Neural progenitor cell (in vitro differentiated cells): ENCODE results near the gene TPPP2. TPM values are rescaled to one million over a fixed set of nuclear protein-coding genes. Genes with fewer than 3 reads are reported as not detected.

Experiments
- DNase-seq: peaks from one replicate; pipeline ENCODE4 v3.0.0-alpha.2; 2016; ENCODE audit warnings: low spot score
- H2AFZ ChIP-seq: fragments of 200-600 bp; sonication (generic); replicated peaks from 2 replicates; pipeline ENCODE4 v1.6.1; 2016; ENCODE audit warnings: antibody characterized with exemption
- H3F3A ChIP-seq: fragments of 200-600 bp; sonication (generic); 2 replicates; pipeline ENCODE4 v1.6.1; 2016; ENCODE audit warnings: antibody characterized with exemption, low read depth
- H3K27ac ChIP-seq: fragments of 200-600 bp; sonication (generic); 2 replicates; pipeline ENCODE4 v1.5.1; 2016; ENCODE audit warnings: mild to moderate bottlenecking
- H3K27me3 ChIP-seq: fragments of 200-600 bp; sonication (generic); 2 replicates; pipeline ENCODE4 v1.6.1; 2016; ENCODE audit warnings: mild to moderate bottlenecking, moderate library complexity
- H3K36me3 ChIP-seq: fragments of 200-600 bp; sonication (generic); 2 replicates; pipeline ENCODE4 v1.5.1; 2016
- H3K4me1 ChIP-seq: fragments of 200-600 bp; sonication (generic); 2 replicates; pipeline ENCODE4 v1.6.1; 2016; ENCODE audit warnings: mixed run types
- H3K4me2 ChIP-seq: fragments of 200-600 bp; sonication (generic); 2 replicates; pipeline ENCODE4 v1.6.1; 2016
- H3K4me3 ChIP-seq: fragments of 200-600 bp; sonication (generic); 2 replicates; pipeline ENCODE4 v1.5.1; 2016
- H3K79me2 ChIP-seq: fragments of 200-600 bp; sonication (generic); 2 replicates; pipeline ENCODE4 v1.6.1; 2016; ENCODE audit warnings: low read depth
- H3K9ac ChIP-seq: fragments of 200-600 bp; sonication (generic); 2 replicates; pipeline ENCODE4 v1.6.1; 2016
- H3K9me3 ChIP-seq: fragments of 200-600 bp; sonication (generic); 2 replicates; pipeline ENCODE4 v1.5.1; 2016; ENCODE audit warnings: low read depth
- H4K20me1 ChIP-seq: fragments of 200-600 bp; sonication (generic); 2 replicates; pipeline ENCODE4 v1.6.1; 2016; ENCODE audit warnings: low read depth
- H3K27ac Mint-ChIP-seq: 3 replicates; pipeline ENCODE4 v1.8.0; 2021; ENCODE audit warnings: mixed read lengths
- H3K27me3 Mint-ChIP-seq: 2 replicates; pipeline ENCODE4 v1.8.0; 2022; ENCODE audit warnings: low read depth, mild to moderate bottlenecking, inconsistent platforms, moderate library complexity, mixed read lengths; ENCODE audit not compliant: insufficient read depth
- H3K36me3 Mint-ChIP-seq: 3 replicates; pipeline ENCODE4 v1.8.0; 2021; ENCODE audit warnings: mixed read lengths
- H3K4me1 Mint-ChIP-seq: 3 replicates; pipeline ENCODE4 v1.8.0; 2021; ENCODE audit warnings: mixed read lengths
- H3K4me3 Mint-ChIP-seq: 3 replicates; pipeline ENCODE4 v1.8.0; 2021; ENCODE audit warnings: mild to moderate bottlenecking, moderate library complexity, mixed read lengths
- H3K9me3 Mint-ChIP-seq: 3 replicates; pipeline ENCODE4 v1.8.0; 2020; ENCODE audit warnings: mixed read lengths
- EZH2 ChIP-seq: fragments of 200-600 bp; sonication (generic); IDR thresholded peaks from 2 replicates; pipeline ENCODE4 v1.6.1; 2017; ENCODE audit warnings: antibody characterized with exemption, mild to moderate bottlenecking, moderate library complexity
- EZH2phosphoT487 ChIP-seq: fragments of 200-600 bp; sonication (generic); IDR thresholded peaks from 2 replicates; pipeline ENCODE4 v1.6.1; 2017; ENCODE audit warnings: antibody characterized with exemption
- microRNA-seq: library from miRNA; unstranded; fragments of <30 nt; microRNA quantifications from one replicate; pipeline ENCODE4, GENCODE V29; 2016
- total RNA-seq: library from RNA; depleted of rRNA; stranded (reverse); fragments of >200 nt; gene quantifications from 2 replicates; pipeline ENCODE4 v1.2.3, GENCODE V29; 2015; ENCODE audit warnings: low replicate concordance
- TF ChIP-seq, protein P1 (sequence below): fragments of 200-600 bp; sonication (generic); IDR thresholded peaks from 2 replicates; pipeline ENCODE4 v1.5.1; 2017; ENCODE audit warnings: antibody characterized with exemption, mild to moderate bottlenecking

The TPPP2 gene
- total RNA-seq, 1 donor from 2014 or later: not detected

DNA sequence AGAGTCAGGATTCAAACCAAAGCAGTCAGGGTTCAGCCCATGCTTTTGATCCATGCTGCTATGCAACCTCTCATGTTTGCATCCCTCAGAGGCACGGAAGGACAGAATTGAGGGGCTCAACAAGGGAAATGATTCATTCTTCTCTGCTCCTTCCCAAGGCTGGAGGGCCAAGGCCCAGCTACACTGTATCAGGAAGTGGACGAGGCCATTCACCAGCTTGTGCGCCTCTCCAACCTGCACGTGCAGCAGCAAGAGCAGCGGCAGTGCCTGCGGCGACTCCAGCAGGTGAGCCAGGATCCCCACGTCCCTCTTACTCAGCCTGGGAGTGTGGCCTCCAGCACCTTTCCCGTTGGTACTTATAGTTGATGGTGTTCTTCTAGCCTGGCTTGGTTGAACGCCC, 48.7 kb downstream of the TPPP2 start:
- no peak overlapping the region for H3K27ac ChIP-seq
- H3K27me3 Mint-ChIP-seq: peaks cover 2% of the 10 kb centered on the region
- peaks cover 52% of the 10 kb centered on the region for H3K36me3 Mint-ChIP-seq
- no peak overlapping the region for H2AFZ ChIP-seq
- peaks cover 2% of the 10 kb centered on the region for H3K36me3 ChIP-seq
- H3K4me1 Mint-ChIP-seq: no peaks in the 10 kb centered on the region
- H3K9me3 ChIP-seq: no peaks in the 10 kb centered on the region
- DNase-seq: no peak
- no peak overlapping the region for H3K4me2 ChIP-seq
- no peak overlapping the region for H3K4me3 Mint-ChIP-seq
- no peak overlapping the region for H3K4me3 ChIP-seq
- no peak overlapping the region for H3K9ac ChIP-seq
- no peak overlapping the region for H3K27ac Mint-ChIP-seq
- H3F3A ChIP-seq: no peaks in the 10 kb centered on the region
- H3K79me2 ChIP-seq: no peaks in the 10 kb centered on the region
- no peaks in the 10 kb centered on the region for H4K20me1 ChIP-seq
- no peaks in the 10 kb centered on the region for H3K27me3 ChIP-seq
- H3K4me1 ChIP-seq: no peaks in the 10 kb centered on the region
- H3K9me3 Mint-ChIP-seq: no peaks in the 10 kb centered on the region
- TF ChIP-seq, protein P1, sequence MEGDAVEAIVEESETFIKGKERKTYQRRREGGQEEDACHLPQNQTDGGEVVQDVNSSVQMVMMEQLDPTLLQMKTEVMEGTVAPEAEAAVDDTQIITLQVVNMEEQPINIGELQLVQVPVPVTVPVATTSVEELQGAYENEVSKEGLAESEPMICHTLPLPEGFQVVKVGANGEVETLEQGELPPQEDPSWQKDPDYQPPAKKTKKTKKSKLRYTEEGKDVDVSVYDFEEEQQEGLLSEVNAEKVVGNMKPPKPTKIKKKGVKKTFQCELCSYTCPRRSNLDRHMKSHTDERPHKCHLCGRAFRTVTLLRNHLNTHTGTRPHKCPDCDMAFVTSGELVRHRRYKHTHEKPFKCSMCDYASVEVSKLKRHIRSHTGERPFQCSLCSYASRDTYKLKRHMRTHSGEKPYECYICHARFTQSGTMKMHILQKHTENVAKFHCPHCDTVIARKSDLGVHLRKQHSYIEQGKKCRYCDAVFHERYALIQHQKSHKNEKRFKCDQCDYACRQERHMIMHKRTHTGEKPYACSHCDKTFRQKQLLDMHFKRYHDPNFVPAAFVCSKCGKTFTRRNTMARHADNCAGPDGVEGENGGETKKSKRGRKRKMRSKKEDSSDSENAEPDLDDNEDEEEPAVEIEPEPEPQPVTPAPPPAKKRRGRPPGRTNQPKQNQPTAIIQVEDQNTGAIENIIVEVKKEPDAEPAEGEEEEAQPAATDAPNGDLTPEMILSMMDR: no peak
- TF ChIP-seq EZH2phosphoT487 (no peak), EZH2 (no peak)

DNA sequence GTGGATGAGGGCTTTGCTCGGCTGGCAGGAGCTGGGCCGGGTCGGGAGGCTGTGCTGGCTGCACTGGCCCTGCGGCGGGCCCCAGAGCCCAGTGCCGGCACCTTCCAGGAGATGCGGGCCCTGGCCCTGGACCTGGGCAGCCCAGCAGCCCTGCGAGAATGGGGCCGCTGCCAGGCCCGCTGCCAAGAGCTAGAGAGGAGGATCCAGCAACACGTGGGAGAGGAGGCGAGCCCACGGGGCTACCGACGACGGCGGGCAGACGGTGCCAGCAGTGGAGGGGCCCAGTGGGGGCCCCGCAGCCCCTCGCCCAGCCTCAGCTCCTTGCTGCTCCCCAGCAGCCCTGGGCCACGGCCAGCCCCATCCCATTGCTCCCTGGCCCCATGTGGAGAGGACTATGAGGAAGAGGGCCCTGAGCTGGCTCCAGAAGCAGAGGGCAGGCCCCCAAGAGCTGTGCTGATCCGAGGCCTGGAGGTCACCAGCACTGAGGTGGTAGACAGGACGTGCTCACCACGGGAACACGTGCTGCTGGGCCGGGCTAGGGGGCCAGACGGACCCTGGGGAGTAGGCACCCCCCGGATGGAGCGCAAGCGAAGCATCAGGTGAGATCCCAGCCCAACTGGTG, 51.6 kb downstream of the TPPP2 start:
- Histone ChIP-seq H3K4me3 (no peak overlapping the region), H3K79me2 (no peaks in the 10 kb centered on the region), H3K27ac (no peak overlapping the region), H3K36me3 (peaks cover 2% of the 10 kb centered on the region), H3K4me2 (no peak overlapping the region), H3F3A (peaks cover 12% of the 10 kb centered on the region), H3K9ac (no peak overlapping the region), H3K9me3 (no peaks in the 10 kb centered on the region), H3K4me1 (no peaks in the 10 kb centered on the region), H4K20me1 (peaks cover under 1% of the 10 kb centered on the region), H2AFZ (no peak overlapping the region), H3K27me3 (no peaks in the 10 kb centered on the region)
- Mint-ChIP-seq H3K4me1 (peaks cover 10% of the 10 kb centered on the region), H3K4me3 (no peak overlapping the region), H3K36me3 (peaks cover 60% of the 10 kb centered on the region), H3K9me3 (peaks cover 2% of the 10 kb centered on the region), H3K27me3 (peaks cover 2% of the 10 kb centered on the region), H3K27ac (no peak overlapping the region)
- TF ChIP-seq, protein P1: no peak
- TF ChIP-seq EZH2: no peak
- TF ChIP-seq EZH2phosphoT487: no peak
- no peak for DNase-seq

Small RNA genes within 50 kb of the gene (microRNA-seq; reads per million reads assigned to microRNA genes)
- not detected for gene MIR6717

Other genes with a start within 250 kb of the TPPP2 start
- gene RNASE6, start 248.9 kb upstream of the TPPP2 start, total RNA-seq: not detected in 2 replicates
- 5.7 TPM in 1 of 2 replicates, not detected in the other for gene RNASE1, start 227.4 kb upstream of the TPPP2 start, total RNA-seq
- gene RNASE3, start 138.8 kb upstream of the TPPP2 start, total RNA-seq: not detected in 2 replicates
- gene RNASE2, start 74.7 kb upstream of the TPPP2 start, total RNA-seq: not detected in 2 replicates
- 126 and 155 TPM in 2 replicates for gene METTL17, start 40.2 kb upstream of the TPPP2 start, total RNA-seq
- gene SLC39A2, start 30.9 kb upstream of the TPPP2 start, total RNA-seq: not detected in 2 replicates
- gene NDRG2, start 5.2 kb upstream of the TPPP2 start, total RNA-seq: 1.3 and 2.0 TPM in 2 replicates
- 0.12 TPM in 1 of 2 replicates, not detected in the other for gene RNASE13, start 4.6 kb downstream of the TPPP2 start, total RNA-seq
- gene RNASE7, start 12.1 kb downstream of the TPPP2 start, total RNA-seq: not detected in 2 replicates
- not detected in 2 replicates for gene RNASE8, start 27.6 kb downstream of the TPPP2 start, total RNA-seq
- gene ARHGEF40, start 40.1 kb downstream of the TPPP2 start, total RNA-seq: 15.0 and 46.0 TPM in 2 replicates
- 46.2 and 231 TPM in 2 replicates for gene ZNF219, start 68.4 kb downstream of the TPPP2 start, total RNA-seq
- 0.22 and 1.3 TPM in 2 replicates for gene TMEM253, start 70.8 kb downstream of the TPPP2 start, total RNA-seq
- under 0.01 TPM in 1 of 2 replicates, not detected in the other for gene OR5AU1, start 125.8 kb downstream of the TPPP2 start, total RNA-seq
- 1,681 and 1,872 TPM in 2 replicates for gene HNRNPC, start 239.2 kb downstream of the TPPP2 start, total RNA-seq
- gene RPGRIP1, start 249.9 kb downstream of the TPPP2 start, total RNA-seq: 0.47 and 3.4 TPM in 2 replicates